GM18511 (cell line): ENCODE results near the gene LGI2.
"Not testable (repeated sequence)": the region's sequence is repeated elsewhere in the genome, so short reads cannot be mapped to it uniquely, and the experiment has no call there.

ENCODE experiments used
- ATAC-seq: cut with Tn5 transposase; IDR thresholded peaks from one replicate; pipeline ENCODE4 v1.9.1; 2021; ENCODE audit warnings: mild to moderate bottlenecking, moderate library complexity; ENCODE audit not compliant: unreplicated experiment

LGI2 gene, protein sequence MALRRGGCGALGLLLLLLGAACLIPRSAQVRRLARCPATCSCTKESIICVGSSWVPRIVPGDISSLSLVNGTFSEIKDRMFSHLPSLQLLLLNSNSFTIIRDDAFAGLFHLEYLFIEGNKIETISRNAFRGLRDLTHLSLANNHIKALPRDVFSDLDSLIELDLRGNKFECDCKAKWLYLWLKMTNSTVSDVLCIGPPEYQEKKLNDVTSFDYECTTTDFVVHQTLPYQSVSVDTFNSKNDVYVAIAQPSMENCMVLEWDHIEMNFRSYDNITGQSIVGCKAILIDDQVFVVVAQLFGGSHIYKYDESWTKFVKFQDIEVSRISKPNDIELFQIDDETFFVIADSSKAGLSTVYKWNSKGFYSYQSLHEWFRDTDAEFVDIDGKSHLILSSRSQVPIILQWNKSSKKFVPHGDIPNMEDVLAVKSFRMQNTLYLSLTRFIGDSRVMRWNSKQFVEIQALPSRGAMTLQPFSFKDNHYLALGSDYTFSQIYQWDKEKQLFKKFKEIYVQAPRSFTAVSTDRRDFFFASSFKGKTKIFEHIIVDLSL

GRCh38 chr4:25030277-25031076, at the start of gene LGI2:
TSS of gene LGI2 (minus strand) at chr4:25030946. CDS start at chr4:25030693, 253 bp downstream.
- no peak for ATAC-seq

DNA sequence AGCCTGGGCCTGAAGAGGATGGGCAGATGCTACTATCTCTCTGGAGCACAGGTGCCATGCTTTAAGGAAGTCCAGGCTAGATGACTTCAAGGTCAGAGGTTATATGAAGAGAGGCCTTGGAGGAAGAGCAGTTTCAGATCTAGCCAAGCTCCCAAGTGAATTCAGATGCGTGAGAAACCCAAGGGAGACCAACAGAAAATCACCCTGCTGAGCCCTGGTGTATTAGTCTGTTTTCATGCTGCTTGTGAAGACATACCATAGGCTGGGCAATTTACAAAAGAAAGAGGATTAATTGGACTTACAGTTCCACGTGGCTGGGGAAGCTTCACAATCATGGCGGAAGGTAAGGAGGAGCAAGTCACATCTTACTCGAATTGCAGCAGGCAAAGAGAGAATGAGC, 47.8 kb upstream of the LGI2 start:
- no peak for ATAC-seq

- no peak for ATAC-seq
These were observed 46.1 kb upstream of the LGI2 start for GRCh38 chr4:25076625-25077398.

DNA sequence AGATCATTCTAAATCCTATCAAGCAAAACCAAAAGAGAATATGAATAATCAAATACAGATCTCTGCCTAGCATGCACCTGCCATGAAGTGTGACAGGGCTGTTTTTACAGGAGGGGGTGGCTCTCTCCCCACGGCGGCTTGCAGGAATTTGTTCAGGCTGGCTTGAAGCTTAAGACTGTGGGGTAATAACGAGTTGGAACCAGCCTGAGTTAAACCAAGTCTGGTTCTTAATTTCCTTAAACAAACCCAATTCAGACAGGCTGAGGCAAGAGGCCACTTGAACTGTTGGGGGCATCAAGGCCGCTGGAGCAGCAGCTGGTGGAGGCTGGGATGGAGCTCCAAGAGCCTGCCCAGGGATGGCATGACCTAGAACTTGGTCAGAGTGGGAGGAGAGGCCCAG, 45.1 kb upstream of the LGI2 start:
- ATAC-seq, result no peak

DNA sequence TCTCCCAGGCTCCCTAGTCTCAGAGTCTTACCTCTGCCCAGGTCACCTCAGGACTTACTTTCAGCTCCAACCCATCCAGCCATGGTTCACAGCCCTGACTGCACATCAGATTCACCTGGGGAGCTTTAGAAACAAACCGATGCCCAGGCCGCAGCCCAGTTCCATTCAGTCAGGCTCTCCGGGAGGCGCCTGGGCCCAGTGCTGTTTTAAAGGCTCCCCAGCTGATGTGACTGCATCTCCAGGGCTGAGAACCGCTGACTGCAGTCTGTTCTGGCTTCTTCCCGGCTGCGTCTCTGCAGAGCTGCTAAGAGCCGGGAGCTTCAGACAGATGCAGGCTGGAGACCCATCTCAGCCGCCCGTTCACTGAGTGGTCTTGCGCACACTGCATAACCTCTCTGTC, 44.4 kb upstream of the LGI2 start:
- ATAC-seq, result no peak

DNA sequence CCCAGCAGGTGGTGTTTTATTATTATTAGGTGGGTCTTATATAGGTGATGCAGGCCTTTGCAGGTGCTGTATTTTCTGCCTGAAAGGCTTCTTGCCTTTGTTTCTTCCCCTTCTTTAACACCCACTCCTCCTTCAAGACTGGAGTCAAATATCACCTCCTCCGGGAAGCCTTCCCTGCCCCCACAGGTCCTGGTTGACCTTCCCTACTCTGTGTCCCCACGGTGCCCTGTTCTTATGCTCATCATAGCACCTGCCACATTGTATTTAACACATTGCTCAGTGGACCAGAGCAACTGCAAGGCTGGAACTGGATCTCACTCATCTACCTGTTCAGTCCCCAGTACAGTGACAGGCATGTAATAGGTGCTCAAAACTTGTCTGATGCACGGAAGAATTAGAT, 39.8 kb upstream of the LGI2 start:
- ATAC-seq, result no peak

GRCh38 chr4:25069014-25069413, 38.3 kb upstream of the LGI2 start:
- no peak for ATAC-seq

- no peak for ATAC-seq
These were observed 37.6 kb upstream of the LGI2 start for GRCh38 chr4:25068386-25068785.

DNA sequence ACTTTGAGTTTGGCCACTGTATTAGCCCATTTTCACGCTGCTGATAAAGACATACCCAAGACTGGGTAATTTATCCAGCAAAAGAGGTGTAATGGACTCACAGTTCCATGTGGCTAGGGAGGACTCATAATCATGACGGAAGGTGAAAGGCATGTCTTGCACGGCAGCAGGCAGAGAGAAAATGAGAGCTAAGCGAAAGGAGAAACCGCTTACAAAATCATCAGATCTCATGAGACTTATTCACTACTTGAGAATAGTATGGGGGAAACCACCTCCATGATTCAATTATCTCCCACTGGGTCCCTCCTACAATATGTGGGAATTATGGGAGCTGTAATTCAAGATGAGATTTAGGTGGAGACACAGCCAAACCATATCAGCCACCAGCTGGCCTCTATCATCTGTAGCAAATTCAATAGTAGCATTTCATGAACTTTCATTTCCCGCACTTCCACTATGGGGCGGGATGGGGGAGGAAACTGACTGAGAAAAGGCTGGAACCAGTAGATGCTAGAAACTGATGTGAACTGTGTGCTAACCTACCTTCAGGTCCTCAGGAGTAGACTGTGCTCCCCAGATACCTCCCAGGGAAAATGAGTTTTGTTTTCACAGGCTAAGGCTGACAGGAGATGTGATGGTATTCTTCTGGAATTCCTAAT, 35.3 kb upstream of the LGI2 start:
- ATAC-seq, result no peak

- no peak for ATAC-seq
These were observed 34.7 kb upstream of the LGI2 start for GRCh38 chr4:25065431-25065858.

DNA sequence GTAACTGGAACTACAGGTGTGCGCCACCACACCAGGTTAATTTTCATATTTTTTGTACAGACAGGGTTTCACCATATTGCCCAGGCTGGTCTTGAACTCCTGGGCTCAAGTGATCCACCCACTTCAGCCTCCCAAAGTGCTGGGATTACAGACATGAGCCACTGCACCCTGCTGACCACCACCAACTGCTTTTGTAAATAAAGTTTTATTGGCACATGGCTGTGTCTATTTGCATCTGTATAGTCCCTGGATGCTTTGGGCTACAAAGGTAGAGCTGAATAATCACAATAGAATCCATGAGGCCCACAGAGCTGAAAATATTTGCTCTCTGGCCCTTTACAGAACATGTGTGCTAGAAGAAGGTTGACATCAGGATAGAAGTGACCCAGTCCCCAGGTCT, 33.7 kb upstream of the LGI2 start:
- ATAC-seq, result not testable (repeated sequence)

GRCh38 chr4:25063116-25063515, 32.4 kb upstream of the LGI2 start:
- no peak for ATAC-seq

GRCh38 chr4:25062098-25062497, 31.4 kb upstream of the LGI2 start:
- no peak for ATAC-seq

- ATAC-seq, result no peak
These were observed 30.9 kb upstream of the LGI2 start for GRCh38 chr4:25061602-25062001.

- no peak for ATAC-seq
These were observed 30.2 kb upstream of the LGI2 start for GRCh38 chr4:25060963-25061340.

DNA sequence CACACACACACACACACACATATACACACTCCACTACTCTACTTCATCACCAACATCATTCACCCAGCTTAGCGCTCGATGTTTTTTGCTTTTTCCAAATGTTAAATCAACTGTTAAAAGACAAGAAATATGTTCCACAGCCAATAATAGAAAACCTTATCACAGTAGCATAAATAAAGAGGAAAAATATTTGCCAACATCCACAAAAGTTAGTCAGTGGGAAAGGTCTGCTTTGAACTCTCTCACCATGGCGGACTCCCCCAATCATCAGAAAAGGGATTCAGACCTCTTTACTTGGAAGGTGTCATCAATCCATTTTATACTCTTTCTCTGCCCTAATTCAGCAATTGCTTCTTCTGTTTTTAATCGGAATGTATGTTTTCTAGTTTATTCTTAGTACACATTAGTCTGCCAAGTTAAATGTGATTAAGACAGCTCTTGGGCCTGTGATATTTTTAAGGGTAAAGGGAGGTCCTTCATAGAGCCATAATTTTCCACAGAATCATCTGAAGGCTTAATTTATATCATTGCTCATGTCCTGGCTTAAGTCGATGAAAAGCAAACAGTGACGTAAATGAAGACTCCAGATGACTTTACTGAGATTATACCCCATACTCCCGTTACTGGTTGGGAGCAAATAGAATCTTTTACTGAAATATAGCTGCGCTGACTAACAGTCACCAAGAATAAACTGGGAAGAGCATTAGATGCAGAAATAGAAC, 29.7 kb upstream of the LGI2 start:
- no peak for ATAC-seq

- ATAC-seq, result no peak
These were observed 29.0 kb upstream of the LGI2 start for GRCh38 chr4:25059791-25060190.

- ATAC-seq, result no peak
These were observed 28.1 kb upstream of the LGI2 start for GRCh38 chr4:25058796-25059195.

- ATAC-seq, result no peak
These were observed 26.6 kb upstream of the LGI2 start for GRCh38 chr4:25057299-25057698.

DNA sequence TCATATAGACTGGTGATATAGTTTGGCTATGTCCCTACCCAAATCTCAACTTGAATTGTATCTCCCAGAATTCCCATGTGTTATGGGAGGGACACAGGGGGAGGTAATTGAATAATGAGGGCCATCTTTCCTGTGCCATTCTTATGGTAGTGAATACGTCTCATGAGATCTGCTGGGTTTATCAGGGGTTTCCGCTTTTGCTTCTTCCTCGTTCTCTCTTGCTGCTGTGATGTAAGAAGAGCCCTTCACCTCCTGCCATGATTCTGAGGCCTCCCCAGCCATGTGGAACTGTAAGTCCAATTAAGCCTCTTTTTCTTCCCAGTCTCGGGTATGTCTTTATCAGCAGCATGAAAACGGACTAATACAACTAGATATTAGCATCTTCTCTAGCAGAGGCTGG, 21.3 kb upstream of the LGI2 start:
- not testable (repeated sequence) for ATAC-seq
